ENCODE measurements around the gene RHBDD3.

The RHBDD3 gene

GRCh38 chr22:29260601-29261315, 7.0 kb downstream of the RHBDD3 start:
- WGBS, result 95% methylated on average over 17 of the region's 17 CpGs
- no peak overlapping the region for H3K18ac ChIP-seq (ENCODE audit: low read depth in 1 of 2, low read length in 2 of 2)
- no peaks in the 10 kb centered on the region for H3K27me3 ChIP-seq (ENCODE audit: control insufficient read depth in 1 of 2, insufficient read depth in 1 of 2, low read length in 2 of 2)
- H3K4me3 ChIP-seq (ENCODE audit: insufficient read depth in 1 of 2, low read depth in 1 of 2, low read length in 2 of 2), result no peak overlapping the region
- peaks cover 2% of the 10 kb centered on the region for H3K4me1 ChIP-seq (ENCODE audit: control insufficient read depth, insufficient read depth, low read depth, low read length)
- no peak overlapping the region for H3K27ac ChIP-seq (ENCODE audit: low read length, poor library complexity, severe bottlenecking)
- no peak overlapping the region for H4K8ac ChIP-seq (ENCODE audit: low read length)
- DNase-seq, result no peak
- no peak overlapping the region for H3K9ac ChIP-seq (ENCODE audit: low read length)
- no peaks in the 10 kb centered on the region for H3K9me3 ChIP-seq (ENCODE audit: control insufficient read depth, low read length)
- no peak overlapping the region for H2BK120ac ChIP-seq (ENCODE audit: low read depth, low read length)
- no peak overlapping the region for H2AFZ ChIP-seq (ENCODE audit: low read depth, low read length)
- H3K14ac ChIP-seq (ENCODE audit: low read length in 2 of 2), result no peak overlapping the region
- H4K91ac ChIP-seq (ENCODE audit: low read length), result no peak overlapping the region
- H3K23ac ChIP-seq (ENCODE audit: low read length in 2 of 2), result no peak overlapping the region
- H3K4ac ChIP-seq (ENCODE audit: low read depth in 1 of 2, low read length in 2 of 2), result no peak overlapping the region
- H2AK5ac ChIP-seq (ENCODE audit: low read length, severe bottlenecking), result no peak overlapping the region
- H2BK15ac ChIP-seq (ENCODE audit: low read depth, poor library complexity, severe bottlenecking), result no peak overlapping the region
- no peak overlapping the region for H2BK12ac ChIP-seq (ENCODE audit: low read length in 2 of 2)
- peaks cover 30 to 46% of the 10 kb centered on the region in 2 experiments for H3K36me3 ChIP-seq (ENCODE audit: control insufficient read depth in 1 of 2, insufficient read depth in 2 of 2, low read depth in 1 of 2, low read length in 2 of 2)
- H2BK5ac ChIP-seq (ENCODE audit: low read depth, low read length, poor library complexity, severe bottlenecking), result no peak overlapping the region
- no peak overlapping the region for H3K4me2 ChIP-seq (ENCODE audit: low read length, poor library complexity, severe bottlenecking)
- peaks cover 15% of the 10 kb centered on the region for H3K79me1 ChIP-seq (replicated peaks; ENCODE audit: low read length, poor library complexity, severe bottlenecking)

DNA sequence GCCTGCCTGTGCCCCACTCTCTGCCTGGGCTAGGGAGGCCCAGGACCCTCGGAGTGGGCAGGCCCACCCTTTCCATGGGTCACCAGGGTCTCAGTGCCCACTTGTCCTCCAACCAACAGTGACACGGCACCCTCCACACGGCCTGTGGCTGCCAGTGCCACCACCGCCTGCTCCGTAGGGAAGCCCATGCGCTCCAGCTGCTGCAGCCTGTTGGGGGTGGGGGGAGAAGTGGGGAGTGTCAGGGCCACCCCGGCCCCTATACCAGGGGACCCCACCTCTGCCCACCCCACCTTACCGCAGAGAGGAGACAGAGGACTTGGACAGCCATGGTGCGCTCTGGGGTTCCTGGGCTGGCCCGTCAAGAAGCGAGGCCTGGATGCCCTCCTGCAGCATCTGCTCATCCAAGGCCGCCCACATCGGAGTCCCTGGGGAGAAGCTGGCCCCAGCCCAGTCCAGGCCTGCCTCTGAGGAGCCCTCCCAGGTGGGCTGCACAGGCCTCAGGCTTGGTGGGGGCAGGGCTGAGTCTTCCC, 7.7 kb downstream of the RHBDD3 start:
- peaks cover 2% of the 10 kb centered on the region for H3K4me1 ChIP-seq (ENCODE audit: control insufficient read depth, insufficient read depth, low read depth, low read length)
- H3K4me3 ChIP-seq (ENCODE audit: insufficient read depth in 1 of 2, low read depth in 1 of 2, low read length in 2 of 2), result no peak overlapping the region
- no peak overlapping the region for H2BK15ac ChIP-seq (ENCODE audit: low read depth, poor library complexity, severe bottlenecking)
- no peak overlapping the region for H3K14ac ChIP-seq (ENCODE audit: low read length in 2 of 2)
- H3K4me2 ChIP-seq (ENCODE audit: low read length, poor library complexity, severe bottlenecking), result no peak overlapping the region
- H2AFZ ChIP-seq (ENCODE audit: low read depth, low read length), result no peak overlapping the region
- H3K27ac ChIP-seq (ENCODE audit: low read length, poor library complexity, severe bottlenecking), result no peak overlapping the region
- no peak for DNase-seq
- no peak overlapping the region for H2AK5ac ChIP-seq (ENCODE audit: low read length, severe bottlenecking)
- H4K8ac ChIP-seq (ENCODE audit: low read length), result no peak overlapping the region
- no peak overlapping the region for H3K9ac ChIP-seq (ENCODE audit: low read length)
- H2BK5ac ChIP-seq (ENCODE audit: low read depth, low read length, poor library complexity, severe bottlenecking), result no peak overlapping the region
- H2BK12ac ChIP-seq (ENCODE audit: low read length in 2 of 2), result no peak overlapping the region
- no peak overlapping the region for H4K91ac ChIP-seq (ENCODE audit: low read length)
- H3K23ac ChIP-seq (ENCODE audit: low read length in 2 of 2), result no peak overlapping the region
- no peak overlapping the region for H3K4ac ChIP-seq (ENCODE audit: low read depth in 1 of 2, low read length in 2 of 2)
- H2BK120ac ChIP-seq (ENCODE audit: low read depth, low read length), result no peak overlapping the region
- peaks cover 23 to 43% of the 10 kb centered on the region in 2 experiments for H3K36me3 ChIP-seq (ENCODE audit: control insufficient read depth in 1 of 2, insufficient read depth in 2 of 2, low read depth in 1 of 2, low read length in 2 of 2)
- H3K18ac ChIP-seq (ENCODE audit: low read depth in 1 of 2, low read length in 2 of 2), result no peak overlapping the region
- H3K27me3 ChIP-seq (ENCODE audit: control insufficient read depth in 1 of 2, insufficient read depth in 1 of 2, low read length in 2 of 2), result no peaks in the 10 kb centered on the region
- WGBS, result 95% methylated on average over 10 of the region's 13 CpGs
- H3K9me3 ChIP-seq (ENCODE audit: control insufficient read depth, low read length), result no peaks in the 10 kb centered on the region
- H3K79me1 ChIP-seq (replicated peaks; ENCODE audit: low read length, poor library complexity, severe bottlenecking), result peaks cover 8% of the 10 kb centered on the region

DNA sequence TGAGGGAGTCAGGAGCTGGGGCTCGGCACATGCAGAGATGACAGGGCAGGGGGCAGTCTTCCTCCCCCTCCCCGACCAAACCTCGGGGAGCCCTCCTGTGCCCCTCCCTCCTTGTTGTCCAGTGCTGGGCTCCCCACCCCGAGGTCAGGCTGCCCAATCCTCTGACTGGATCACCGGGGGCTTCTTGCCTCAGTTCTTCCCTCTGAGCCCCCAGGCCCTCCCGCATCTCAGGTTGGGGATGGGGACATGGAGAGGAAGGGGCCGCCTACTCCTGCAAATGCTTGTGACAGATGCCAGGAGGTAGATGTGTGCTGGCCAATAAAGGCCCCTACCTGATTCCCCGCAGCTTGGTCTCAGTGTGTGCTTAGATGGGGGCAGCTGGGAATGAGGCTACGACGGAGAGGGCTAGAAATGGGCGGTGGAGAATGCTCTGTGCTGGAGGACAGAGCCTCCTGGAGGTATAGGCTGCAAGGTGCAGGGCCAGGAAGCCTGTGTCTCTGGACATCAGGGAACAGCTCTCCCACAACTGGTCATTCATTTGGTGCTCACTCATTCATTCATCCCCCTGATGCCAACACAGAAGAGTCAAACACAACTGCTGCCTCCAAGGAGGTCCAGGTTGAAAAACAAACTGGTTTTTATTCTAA, 8.4 kb downstream of the RHBDD3 start:
- no peak overlapping the region for H4K8ac ChIP-seq (ENCODE audit: low read length)

DNA sequence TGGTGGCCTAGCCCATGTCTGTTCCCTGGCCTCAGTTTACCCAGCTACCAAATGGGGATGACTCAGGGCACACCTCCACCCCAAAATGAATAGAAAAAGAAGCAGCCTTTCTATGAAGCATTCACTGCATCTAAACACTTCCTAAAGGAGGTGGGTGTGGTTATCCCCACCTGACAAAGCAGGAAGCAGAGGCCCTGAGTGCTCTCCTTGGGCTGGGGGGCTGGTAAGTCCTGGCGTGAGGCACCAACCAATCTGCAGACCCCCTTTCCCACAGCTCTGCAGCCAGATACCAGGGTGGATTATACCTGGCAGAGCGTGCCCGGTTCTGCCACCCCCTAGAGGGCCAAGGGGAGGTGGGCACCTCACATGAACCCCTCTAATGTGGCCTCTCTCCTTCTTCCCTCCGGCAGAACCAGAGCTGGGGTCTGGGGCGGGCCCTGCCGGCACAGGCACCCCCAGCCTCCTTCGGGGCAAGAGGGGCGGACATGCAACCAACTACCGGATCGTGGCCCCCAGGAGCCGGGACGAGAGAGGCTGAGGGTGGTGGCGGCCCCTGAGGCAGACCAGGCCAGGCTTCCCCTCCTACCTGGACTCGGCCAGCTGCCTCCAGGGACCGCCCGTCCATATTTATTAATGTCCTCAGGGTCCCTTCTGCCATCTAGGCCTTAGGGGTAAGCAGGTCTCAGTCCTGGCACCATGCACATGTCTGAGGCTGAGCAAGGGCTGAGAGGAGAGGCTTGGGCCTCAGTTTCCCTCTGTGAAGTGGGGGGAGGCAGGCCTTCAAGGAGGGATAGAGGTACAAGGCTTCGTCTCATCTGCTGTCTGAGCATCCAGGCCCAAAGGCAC, 9.2 kb downstream of the RHBDD3 start:
- H2BK15ac ChIP-seq (ENCODE audit: low read depth, poor library complexity, severe bottlenecking), result no peak overlapping the region
- H3K4me1 ChIP-seq (ENCODE audit: control insufficient read depth, insufficient read depth, low read depth, low read length), result peaks cover 2% of the 10 kb centered on the region
- no peaks in the 10 kb centered on the region for H3K9me3 ChIP-seq (ENCODE audit: control insufficient read depth, low read length)
- H3K14ac ChIP-seq (ENCODE audit: low read length in 2 of 2), result no peak overlapping the region
- no peaks in the 10 kb centered on the region for H3K27me3 ChIP-seq (ENCODE audit: control insufficient read depth in 1 of 2, insufficient read depth in 1 of 2, low read length in 2 of 2)
- no peak overlapping the region for H3K4ac ChIP-seq (ENCODE audit: low read depth in 1 of 2, low read length in 2 of 2)
- peaks cover 2% of the 10 kb centered on the region for H3K79me1 ChIP-seq (replicated peaks; ENCODE audit: low read length, poor library complexity, severe bottlenecking)
- no peak overlapping the region for H2AFZ ChIP-seq (ENCODE audit: low read depth, low read length)
- H3K23ac ChIP-seq (ENCODE audit: low read length in 2 of 2), result no peak overlapping the region
- 92% methylated on average over 17 of the region's 17 CpGs for WGBS
- H2AK5ac ChIP-seq (ENCODE audit: low read length, severe bottlenecking), result no peak overlapping the region
- H4K8ac ChIP-seq (ENCODE audit: low read length), result no peak overlapping the region
- DNase-seq, result no peak
- no peak overlapping the region for H3K27ac ChIP-seq (ENCODE audit: low read length, poor library complexity, severe bottlenecking)
- H3K4me3 ChIP-seq (ENCODE audit: insufficient read depth in 1 of 2, low read depth in 1 of 2, low read length in 2 of 2), result no peak overlapping the region
- H3K36me3 ChIP-seq (ENCODE audit: control insufficient read depth in 1 of 2, insufficient read depth in 2 of 2, low read depth in 1 of 2, low read length in 2 of 2), result peaks cover 10 to 35% of the 10 kb centered on the region in 2 experiments
- H2BK120ac ChIP-seq (ENCODE audit: low read depth, low read length), result no peak overlapping the region
- H3K18ac ChIP-seq (ENCODE audit: low read depth in 1 of 2, low read length in 2 of 2), result no peak overlapping the region
- H3K4me2 ChIP-seq (ENCODE audit: low read length, poor library complexity, severe bottlenecking), result no peak overlapping the region
- no peak overlapping the region for H2BK5ac ChIP-seq (ENCODE audit: low read depth, low read length, poor library complexity, severe bottlenecking)
- no peak overlapping the region for H4K91ac ChIP-seq (ENCODE audit: low read length)
- no peak overlapping the region for H3K9ac ChIP-seq (ENCODE audit: low read length)
- no peak overlapping the region for H2BK12ac ChIP-seq (ENCODE audit: low read length in 2 of 2)

More for the DNA sequence above, 8.4 kb downstream of the RHBDD3 start:
- Histone ChIP-seq H3K36me3 (ENCODE audit: control insufficient read depth in 1 of 2, insufficient read depth in 2 of 2, low read depth in 1 of 2, low read length in 2 of 2) (peaks cover 18 to 42% of the 10 kb centered on the region in 2 experiments), H3K4ac (ENCODE audit: low read depth in 1 of 2, low read length in 2 of 2) (no peak overlapping the region), H3K14ac (ENCODE audit: low read length in 2 of 2) (no peak overlapping the region), H3K4me2 (ENCODE audit: low read length, poor library complexity, severe bottlenecking) (no peak overlapping the region), H2BK15ac (ENCODE audit: low read depth, poor library complexity, severe bottlenecking) (no peak overlapping the region), H3K9ac (ENCODE audit: low read length) (no peak overlapping the region), H2AFZ (ENCODE audit: low read depth, low read length) (no peak overlapping the region), H3K4me1 (ENCODE audit: control insufficient read depth, insufficient read depth, low read depth, low read length) (peaks cover 2% of the 10 kb centered on the region), H2AK5ac (ENCODE audit: low read length, severe bottlenecking) (no peak overlapping the region), H3K9me3 (ENCODE audit: control insufficient read depth, low read length) (no peaks in the 10 kb centered on the region), H2BK120ac (ENCODE audit: low read depth, low read length) (no peak overlapping the region), H3K23ac (ENCODE audit: low read length in 2 of 2) (no peak overlapping the region), H3K27me3 (ENCODE audit: control insufficient read depth in 1 of 2, insufficient read depth in 1 of 2, low read length in 2 of 2) (no peaks in the 10 kb centered on the region), H3K79me1 (replicated peaks; ENCODE audit: low read length, poor library complexity, severe bottlenecking) (peaks cover 7% of the 10 kb centered on the region), H3K27ac (ENCODE audit: low read length, poor library complexity, severe bottlenecking) (no peak overlapping the region), H4K91ac (ENCODE audit: low read length) (no peak overlapping the region), H3K18ac (ENCODE audit: low read depth in 1 of 2, low read length in 2 of 2) (no peak overlapping the region), H3K4me3 (ENCODE audit: insufficient read depth in 1 of 2, low read depth in 1 of 2, low read length in 2 of 2) (no peak overlapping the region), H2BK5ac (ENCODE audit: low read depth, low read length, poor library complexity, severe bottlenecking) (no peak overlapping the region), H2BK12ac (ENCODE audit: low read length in 2 of 2) (no peak overlapping the region)
- 84% methylated on average over 11 of the region's 11 CpGs for WGBS
- DNase-seq, result no peak
